ENCODE results near the gene REC114. TPM values are rescaled to one million over a fixed set of nuclear protein-coding genes. Genes with fewer than 3 reads are reported as not detected.
"Not testable (repeated sequence)": the region's sequence is repeated elsewhere in the genome, so short reads cannot be mapped to it uniquely, and the experiment has no call there.

REC114 gene
- total RNA-seq, 1 donor from 2014 or later: not detected

DNA sequence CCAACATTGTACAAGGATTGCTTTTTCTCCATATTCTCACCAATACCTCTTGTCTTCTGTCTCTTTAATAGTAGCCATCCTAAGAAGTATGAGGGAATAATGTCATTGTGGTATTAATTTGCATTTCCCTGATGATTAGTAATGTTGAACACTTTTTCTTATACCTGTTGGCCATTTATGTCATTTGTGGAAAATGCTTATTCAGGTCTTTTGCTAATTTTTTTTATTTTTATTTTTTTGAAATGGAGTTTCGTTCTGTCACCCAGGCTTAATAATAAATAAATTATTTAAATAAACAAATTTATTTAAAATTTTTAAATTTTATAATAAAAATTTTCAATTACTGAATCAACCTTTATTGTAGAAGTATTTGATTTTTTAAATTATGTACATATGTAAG, 37.1 kb downstream of the REC114 start:
- TF ChIP-seq, protein P1, sequence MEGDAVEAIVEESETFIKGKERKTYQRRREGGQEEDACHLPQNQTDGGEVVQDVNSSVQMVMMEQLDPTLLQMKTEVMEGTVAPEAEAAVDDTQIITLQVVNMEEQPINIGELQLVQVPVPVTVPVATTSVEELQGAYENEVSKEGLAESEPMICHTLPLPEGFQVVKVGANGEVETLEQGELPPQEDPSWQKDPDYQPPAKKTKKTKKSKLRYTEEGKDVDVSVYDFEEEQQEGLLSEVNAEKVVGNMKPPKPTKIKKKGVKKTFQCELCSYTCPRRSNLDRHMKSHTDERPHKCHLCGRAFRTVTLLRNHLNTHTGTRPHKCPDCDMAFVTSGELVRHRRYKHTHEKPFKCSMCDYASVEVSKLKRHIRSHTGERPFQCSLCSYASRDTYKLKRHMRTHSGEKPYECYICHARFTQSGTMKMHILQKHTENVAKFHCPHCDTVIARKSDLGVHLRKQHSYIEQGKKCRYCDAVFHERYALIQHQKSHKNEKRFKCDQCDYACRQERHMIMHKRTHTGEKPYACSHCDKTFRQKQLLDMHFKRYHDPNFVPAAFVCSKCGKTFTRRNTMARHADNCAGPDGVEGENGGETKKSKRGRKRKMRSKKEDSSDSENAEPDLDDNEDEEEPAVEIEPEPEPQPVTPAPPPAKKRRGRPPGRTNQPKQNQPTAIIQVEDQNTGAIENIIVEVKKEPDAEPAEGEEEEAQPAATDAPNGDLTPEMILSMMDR (conservative IDR thresholded peaks at IDR 0.05; ENCODE audit: low read depth, low read length): no peak
- H3K4me3 ChIP-seq (ENCODE audit: low read depth, low read length): no peak overlapping the region
- no peak for DNase-seq (ENCODE audit: low read depth)

DNA sequence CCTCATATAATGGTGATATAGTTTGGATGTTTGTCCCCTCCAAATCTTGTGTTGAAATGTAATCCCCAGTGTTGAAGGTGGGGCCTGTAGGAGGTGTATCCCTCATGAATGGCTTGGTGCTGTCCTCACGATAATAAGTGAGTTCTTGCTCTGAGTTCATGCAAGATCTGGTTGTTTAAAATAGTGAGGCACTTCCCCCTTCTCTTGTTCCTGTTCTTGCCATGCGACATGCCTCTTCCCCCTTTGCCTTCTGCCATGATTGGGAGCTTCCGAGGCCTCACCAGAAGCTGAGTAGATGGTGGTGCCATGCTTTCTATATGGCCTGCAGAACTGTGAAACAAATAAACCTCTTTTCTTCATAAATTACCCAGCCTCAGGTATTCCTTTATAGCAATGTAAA, 39.2 kb downstream of the REC114 start:
- TF ChIP-seq, protein P1 (conservative IDR thresholded peaks at IDR 0.05; ENCODE audit: low read depth, low read length): no peak
- no peak overlapping the region for H3K4me3 ChIP-seq (ENCODE audit: low read depth, low read length)
- DNase-seq (ENCODE audit: low read depth): no peak

DNA sequence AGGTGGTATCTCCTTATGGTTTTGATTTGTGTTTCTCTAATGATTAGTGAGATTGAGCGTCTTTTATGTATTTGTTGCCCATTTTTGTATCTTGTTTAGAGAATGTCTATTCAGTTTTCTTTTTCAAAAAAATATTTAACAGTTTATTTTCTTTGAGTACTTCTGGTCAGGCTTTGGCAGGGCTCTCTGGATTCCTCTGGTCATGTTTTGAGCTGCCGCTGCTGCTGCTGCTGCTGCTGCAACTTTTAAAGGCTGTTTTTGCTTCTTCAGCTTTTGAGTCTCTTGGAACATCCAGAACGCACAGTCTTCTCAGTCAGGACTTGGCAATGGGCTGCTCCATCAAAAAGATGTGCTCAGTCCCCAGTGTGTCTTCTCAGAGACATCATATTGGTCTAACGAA, 40.1 kb downstream of the REC114 start:
- no peak overlapping the region for H3K4me3 ChIP-seq (ENCODE audit: low read depth, low read length)
- TF ChIP-seq, protein P1 (conservative IDR thresholded peaks at IDR 0.05; ENCODE audit: low read depth, low read length): no peak
- no peak for DNase-seq (ENCODE audit: low read depth)

DNA sequence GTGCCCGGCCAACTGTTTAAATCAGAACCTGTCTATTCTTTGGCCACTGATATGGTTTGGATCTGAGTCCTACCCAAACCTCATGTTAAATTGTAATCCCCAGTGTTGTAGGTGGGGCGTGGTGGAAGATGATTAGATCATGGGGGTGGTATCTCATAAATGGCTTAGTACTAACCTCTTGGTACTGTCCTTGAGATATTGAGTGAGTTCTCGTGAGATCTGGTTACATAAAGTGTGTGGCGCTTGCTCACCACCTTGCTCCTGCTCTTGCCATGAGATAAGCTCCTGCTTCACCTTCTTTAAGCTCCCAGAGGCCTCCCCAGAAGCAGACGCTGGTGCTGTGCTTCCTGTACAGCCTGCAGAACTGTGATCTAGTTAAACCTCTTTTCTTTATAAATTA, 42.4 kb downstream of the REC114 start:
- TF ChIP-seq, protein P1 (conservative IDR thresholded peaks at IDR 0.05; ENCODE audit: low read depth, low read length): no peak
- H3K4me3 ChIP-seq (ENCODE audit: low read depth, low read length): no peak overlapping the region
- no peak for DNase-seq (ENCODE audit: low read depth)

DNA sequence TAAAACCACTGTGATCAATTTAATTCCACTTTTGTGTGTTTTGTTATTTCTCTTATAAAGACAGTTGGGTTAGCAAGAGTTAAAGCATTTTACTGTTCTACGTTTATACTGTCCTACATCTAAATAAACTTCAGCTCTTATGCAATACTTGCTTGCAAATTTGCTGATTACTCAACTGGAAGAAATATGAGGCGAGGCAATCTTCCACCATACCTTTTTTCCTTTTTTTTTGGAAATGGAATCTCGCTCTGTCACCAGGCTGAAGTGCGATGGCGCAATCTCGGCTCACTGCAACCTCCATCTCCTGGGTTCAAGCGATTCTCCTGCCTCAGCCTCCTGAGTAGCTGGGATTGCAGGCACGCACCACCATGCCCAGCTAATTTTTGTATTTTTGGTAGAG, 42.9 kb downstream of the REC114 start:
- H3K4me3 ChIP-seq (ENCODE audit: low read depth, low read length); DNase-seq (ENCODE audit: low read depth): not testable (repeated sequence)

DNA sequence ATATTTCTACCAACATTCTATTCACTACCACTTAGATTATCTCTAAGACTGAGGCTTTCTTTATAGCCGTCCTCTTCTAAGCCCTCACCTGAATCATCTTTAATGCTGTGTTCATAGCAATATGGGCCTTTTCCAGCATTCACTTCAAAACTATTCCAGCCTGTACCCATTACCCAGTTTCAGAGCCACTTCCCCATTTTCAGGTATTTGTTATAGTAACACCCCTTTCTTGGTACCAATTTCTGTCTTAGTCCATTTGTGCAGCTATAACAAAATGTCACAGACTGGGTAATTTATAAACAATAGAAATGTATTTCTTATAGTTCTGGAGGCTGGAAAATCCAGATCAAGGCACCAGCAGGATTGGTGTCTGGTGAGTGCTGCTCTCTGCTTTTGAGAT, 45.7 kb downstream of the REC114 start:
- DNase-seq (ENCODE audit: low read depth): no peak
- no peak overlapping the region for H3K4me3 ChIP-seq (ENCODE audit: low read depth, low read length)
- TF ChIP-seq, protein P1 (conservative IDR thresholded peaks at IDR 0.05; ENCODE audit: low read depth, low read length): no peak

DNA sequence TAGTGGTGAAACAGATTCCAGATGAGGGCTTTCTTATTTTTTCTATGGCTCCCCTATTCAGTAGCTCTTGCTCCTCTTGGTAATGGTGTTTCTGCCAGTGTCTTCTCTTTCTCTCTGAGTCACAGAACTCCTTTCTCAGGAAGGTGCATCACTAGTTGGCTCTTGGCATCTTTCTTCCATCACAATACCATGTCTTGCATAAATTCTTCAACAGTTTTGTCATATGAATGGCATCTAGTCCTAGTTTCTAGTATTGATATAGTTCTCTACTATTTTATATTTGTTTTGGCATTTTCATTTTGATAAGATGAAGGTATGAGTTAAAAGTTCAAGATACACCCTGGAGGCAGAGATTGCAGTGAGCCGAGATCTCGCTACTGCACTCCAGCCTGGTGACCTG, 51.0 kb downstream of the REC114 start:
- TF ChIP-seq, protein P1 (conservative IDR thresholded peaks at IDR 0.05; ENCODE audit: low read depth, low read length): no peak
- no peak for DNase-seq (ENCODE audit: low read depth)
- H3K4me3 ChIP-seq (ENCODE audit: low read depth, low read length): no peak overlapping the region

DNA sequence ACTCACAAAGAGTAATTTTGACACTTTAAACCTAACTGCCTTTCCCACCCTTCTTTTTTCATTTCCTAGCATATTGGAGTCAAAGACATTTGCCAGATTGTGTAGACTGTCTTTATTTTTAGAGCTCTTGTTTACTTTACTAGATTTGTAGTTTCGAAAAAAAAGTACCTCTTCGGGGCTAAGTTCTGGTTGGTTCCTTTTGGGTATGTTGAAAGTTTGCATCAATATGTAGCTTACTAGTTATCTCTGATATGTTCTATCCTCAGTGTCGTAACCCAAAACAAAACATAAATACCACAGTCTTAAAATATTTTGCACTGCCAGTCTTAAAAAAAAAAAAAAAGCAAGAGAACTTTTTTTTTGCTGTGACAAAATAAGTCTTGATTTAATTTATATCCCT, 52.2 kb downstream of the REC114 start:
- no peak for DNase-seq (ENCODE audit: low read depth)
- TF ChIP-seq, protein P1 (conservative IDR thresholded peaks at IDR 0.05; ENCODE audit: low read depth, low read length): no peak

More for the DNA sequence above, 52.2 kb downstream of the REC114 start:
- no peak overlapping the region for H3K4me3 ChIP-seq (ENCODE audit: low read depth, low read length)
